Measurements from ENCODE around the gene SCFD2. TPM values are rescaled to one million over a fixed set of nuclear protein-coding genes. Genes with fewer than 3 reads are reported as not detected.

Gene SCFD2
- total RNA-seq, 1 donor from 2014 or later, result 14.3 TPM

DNA sequence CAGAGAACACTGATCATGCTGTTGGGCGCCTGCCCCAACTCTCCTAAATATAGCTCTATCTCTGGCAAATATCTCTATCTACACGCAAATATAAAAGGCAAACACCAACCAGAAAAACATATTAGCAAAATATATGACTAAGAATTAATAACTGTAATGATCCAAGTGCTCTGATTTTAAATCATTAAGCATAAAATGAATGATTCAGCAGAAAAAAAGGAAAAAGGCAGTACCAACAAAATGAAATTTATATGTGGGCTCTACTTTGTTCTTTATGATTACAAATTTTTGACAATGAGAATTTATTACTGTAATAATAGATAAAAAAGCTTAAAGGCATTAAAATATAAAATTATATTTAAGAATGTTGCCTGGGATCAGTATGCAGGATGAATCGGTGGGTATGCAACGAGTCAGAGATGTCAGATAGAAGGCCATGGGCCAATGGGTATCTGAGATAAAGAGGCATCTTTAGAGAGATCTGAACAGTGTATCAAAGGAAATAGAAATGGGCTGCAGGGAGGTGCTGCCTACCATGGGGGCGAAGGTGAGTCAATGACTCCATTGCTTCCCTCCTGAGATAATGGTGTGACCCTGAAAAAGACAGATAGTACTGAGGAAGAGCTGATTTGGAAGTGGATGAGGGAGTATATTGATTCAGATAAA is 234.8 kb downstream of the SCFD2 start:
- Histone ChIP-seq H3K9me3 (no peaks in the 10 kb centered on the region), H3K27me3 (no peaks in the 10 kb centered on the region), H3K4me1 (no peaks in the 10 kb centered on the region), H3K4me3 (no peak overlapping the region), H3K27ac (no peak overlapping the region), H3K36me3 (no peaks in the 10 kb centered on the region)
- DNase-seq (no peak), ATAC-seq (no peak)
- intact Hi-C loops (cut with DNase I), result no loop called here
- TF ChIP-seq, protein P1, sequence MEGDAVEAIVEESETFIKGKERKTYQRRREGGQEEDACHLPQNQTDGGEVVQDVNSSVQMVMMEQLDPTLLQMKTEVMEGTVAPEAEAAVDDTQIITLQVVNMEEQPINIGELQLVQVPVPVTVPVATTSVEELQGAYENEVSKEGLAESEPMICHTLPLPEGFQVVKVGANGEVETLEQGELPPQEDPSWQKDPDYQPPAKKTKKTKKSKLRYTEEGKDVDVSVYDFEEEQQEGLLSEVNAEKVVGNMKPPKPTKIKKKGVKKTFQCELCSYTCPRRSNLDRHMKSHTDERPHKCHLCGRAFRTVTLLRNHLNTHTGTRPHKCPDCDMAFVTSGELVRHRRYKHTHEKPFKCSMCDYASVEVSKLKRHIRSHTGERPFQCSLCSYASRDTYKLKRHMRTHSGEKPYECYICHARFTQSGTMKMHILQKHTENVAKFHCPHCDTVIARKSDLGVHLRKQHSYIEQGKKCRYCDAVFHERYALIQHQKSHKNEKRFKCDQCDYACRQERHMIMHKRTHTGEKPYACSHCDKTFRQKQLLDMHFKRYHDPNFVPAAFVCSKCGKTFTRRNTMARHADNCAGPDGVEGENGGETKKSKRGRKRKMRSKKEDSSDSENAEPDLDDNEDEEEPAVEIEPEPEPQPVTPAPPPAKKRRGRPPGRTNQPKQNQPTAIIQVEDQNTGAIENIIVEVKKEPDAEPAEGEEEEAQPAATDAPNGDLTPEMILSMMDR (IDR thresholded peaks at IDR 0.05), result no peak

DNA sequence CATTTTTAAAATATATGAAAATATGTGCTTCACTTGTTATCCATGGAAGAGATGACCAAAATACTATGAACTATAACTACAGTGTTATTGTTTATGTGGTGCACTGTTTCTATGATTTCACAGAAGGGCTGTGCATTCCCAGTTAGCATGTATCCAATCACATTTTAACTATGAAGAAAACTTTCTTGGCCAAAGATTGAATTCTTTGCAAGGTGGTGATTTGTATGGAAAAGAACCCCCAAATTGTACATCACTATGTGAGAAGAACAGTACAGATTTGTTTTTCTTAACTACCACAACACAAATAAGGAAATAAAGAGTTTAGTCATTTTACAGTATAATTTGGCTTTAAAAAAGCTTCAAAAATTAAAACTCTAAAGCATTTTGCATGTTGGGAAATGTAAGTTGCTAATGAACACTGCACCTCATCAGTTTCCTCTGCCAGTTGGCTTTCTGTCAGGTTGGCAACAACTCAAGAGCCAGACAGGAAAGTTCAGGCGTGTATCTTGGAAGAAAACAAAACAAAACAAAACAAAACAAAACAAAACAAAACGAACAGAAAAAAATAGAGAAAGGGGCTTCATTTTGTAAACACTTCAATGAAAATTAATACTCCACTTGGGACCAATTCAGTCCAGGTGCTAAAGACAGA is 237.0 kb downstream of the SCFD2 start:
- H3K4me3 ChIP-seq, result no peak overlapping the region
- intact Hi-C loops (cut with DNase I), result no loop called here
- DNase-seq (no peak), ATAC-seq (no peak)
- H3K27ac ChIP-seq, result no peak overlapping the region
- TF ChIP-seq, protein P1 (IDR thresholded peaks at IDR 0.05), result no peak
- H3K4me1 ChIP-seq, result no peaks in the 10 kb centered on the region
- no peaks in the 10 kb centered on the region for H3K9me3 ChIP-seq
- H3K27me3 ChIP-seq, result no peaks in the 10 kb centered on the region
- no peaks in the 10 kb centered on the region for H3K36me3 ChIP-seq

DNA sequence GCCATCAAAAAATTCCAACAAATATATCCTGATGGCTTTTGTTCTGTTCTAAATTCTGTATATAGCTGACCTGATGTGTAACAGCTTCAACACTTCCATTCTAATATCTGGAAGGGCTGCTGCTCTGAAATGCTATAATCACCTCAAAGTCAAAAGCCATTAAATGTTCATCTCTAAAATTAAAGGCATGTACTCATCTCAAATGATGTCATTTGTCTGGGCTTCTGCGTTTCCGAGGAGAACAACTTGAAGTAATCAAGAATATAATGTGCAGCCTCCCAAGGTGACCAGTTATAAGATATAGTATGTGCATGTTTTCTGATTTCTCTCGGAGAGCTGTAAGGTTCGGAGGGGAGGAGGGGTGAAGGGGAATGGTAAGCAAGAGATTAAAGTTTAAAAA is 237.6 kb downstream of the SCFD2 start:
- intact Hi-C loops (cut with DNase I), result no loop called here
- Histone ChIP-seq H3K36me3 (no peaks in the 10 kb centered on the region), H3K27me3 (no peaks in the 10 kb centered on the region), H3K4me3 (no peak overlapping the region), H3K9me3 (no peaks in the 10 kb centered on the region), H3K4me1 (no peaks in the 10 kb centered on the region), H3K27ac (no peak overlapping the region)
- TF ChIP-seq, protein P1 (IDR thresholded peaks at IDR 0.05), result no peak
- DNase-seq (no peak), ATAC-seq (no peak)

DNA sequence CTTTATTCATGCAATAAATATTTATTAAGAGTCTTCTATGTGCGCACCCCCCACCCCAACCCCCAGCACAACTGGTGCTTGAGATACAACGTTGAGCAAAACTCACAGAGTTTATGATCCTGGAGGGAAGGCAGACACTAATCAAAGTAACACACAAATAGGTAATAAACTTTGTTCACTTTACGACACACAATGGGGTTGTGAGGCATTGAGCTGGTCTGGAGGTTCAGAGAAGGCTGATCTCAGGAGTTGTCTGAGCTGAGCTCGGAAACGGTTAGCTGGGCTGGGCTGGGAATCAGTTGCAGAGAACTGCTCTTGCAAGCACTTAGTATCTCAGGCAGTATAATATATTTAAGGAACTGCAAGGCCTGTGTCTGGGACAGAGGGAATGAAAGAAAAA is 238.5 kb downstream of the SCFD2 start:
- intact Hi-C loops (cut with DNase I), result no loop called here
- Histone ChIP-seq H3K27me3 (no peaks in the 10 kb centered on the region), H3K9me3 (no peaks in the 10 kb centered on the region), H3K4me3 (no peak overlapping the region), H3K4me1 (no peaks in the 10 kb centered on the region), H3K27ac (no peak overlapping the region), H3K36me3 (no peaks in the 10 kb centered on the region)
- ATAC-seq (no peak), DNase-seq (no peak)
- TF ChIP-seq, protein P1 (IDR thresholded peaks at IDR 0.05), result no peak

DNA sequence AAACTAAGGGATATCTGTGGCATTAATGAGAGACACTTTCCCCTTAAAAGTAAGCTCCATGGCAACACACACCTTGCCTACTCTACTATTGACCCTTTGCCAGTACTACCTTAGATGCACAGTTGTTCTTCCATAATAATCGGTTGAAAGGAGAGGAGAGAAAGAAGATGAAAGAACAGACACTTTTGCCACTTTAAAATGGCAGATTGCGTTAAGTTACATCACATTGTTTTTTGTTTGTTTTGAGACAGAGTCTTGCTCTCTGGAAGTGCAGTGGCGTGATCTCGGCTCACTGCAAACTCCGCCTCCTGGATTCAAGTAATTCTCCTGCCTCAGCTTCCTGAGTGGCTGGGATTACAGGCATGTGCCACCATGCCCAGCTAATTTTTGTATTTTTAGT is 239.8 kb downstream of the SCFD2 start:
- DNase-seq (no peak), ATAC-seq (no peak)
- no peak overlapping the region for H3K4me3 ChIP-seq
- no peaks in the 10 kb centered on the region for H3K4me1 ChIP-seq
- H3K27ac ChIP-seq, result no peak overlapping the region
- H3K9me3 ChIP-seq, result no peaks in the 10 kb centered on the region
- TF ChIP-seq, protein P1 (IDR thresholded peaks at IDR 0.05), result no peak
- intact Hi-C loops (cut with DNase I), result no loop called here
- no peaks in the 10 kb centered on the region for H3K36me3 ChIP-seq
- H3K27me3 ChIP-seq, result no peaks in the 10 kb centered on the region
